ENCODE measurements around the gene TENT5C. TPM values are rescaled to one million over a fixed set of nuclear protein-coding genes. Genes with fewer than 3 reads are reported as not detected.

TENT5C gene
- total and polyA plus RNA-seq, 2 of the 8 experiments (the other 6 are each of a cell fraction or from before 2014, with no cell fraction given): 0.38 to 0.99 TPM

DNA sequence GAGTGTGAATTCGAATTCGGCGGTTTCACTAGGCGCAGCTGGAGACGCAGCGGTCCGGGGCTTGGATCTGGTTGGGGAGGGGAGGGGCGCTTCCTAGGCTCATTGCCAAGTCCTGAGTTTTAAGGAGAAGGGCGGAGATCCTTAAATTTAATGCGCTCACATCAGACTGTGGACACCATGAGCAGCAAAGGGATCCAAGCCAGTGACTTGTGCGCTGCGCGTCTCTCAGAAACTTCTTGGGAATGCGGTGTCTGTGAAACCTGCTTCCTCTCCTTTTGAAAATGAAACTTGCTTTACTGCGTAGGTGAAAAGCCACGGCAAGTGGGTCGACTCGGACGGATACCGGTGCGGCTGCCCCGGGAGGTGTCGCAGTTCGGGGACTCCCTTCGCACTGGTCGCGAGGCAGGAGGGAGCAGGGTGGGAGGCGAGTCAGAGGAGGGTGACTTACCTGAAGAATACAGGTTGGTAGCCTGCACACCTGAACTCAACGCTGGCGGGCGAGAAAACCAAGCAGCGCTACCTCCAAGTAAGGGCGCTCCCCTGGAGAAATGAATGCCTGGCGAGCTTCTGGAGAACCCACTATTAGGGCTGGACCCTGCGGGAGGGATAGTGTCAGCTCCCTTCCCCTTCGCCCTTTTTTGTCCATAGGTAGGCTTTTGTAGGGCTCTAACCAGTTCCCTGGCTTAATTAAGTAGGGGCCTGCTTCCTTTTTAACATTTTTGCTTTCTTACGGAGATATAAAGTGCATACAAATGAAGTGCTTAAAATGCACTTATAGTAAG is 992 bp downstream of the TENT5C start (continued):
- TF ChIP-seq JUND (IDR thresholded peaks at IDR 0.05; ENCODE audit: low read length) (no peak), TCF12 (IDR thresholded peaks at IDR 0.05; ENCODE audit: low read depth, low read length) (no peak), TBP (IDR thresholded peaks at IDR 0.05; ENCODE audit: low read depth, low read length) (no peak), CBX8 (IDR thresholded peaks at IDR 0.05; ENCODE audit: borderline replicate concordance, low read depth, low read length) (no peak)
